Measurements from ENCODE around the gene TSSC4. TPM values are rescaled to one million over a fixed set of nuclear protein-coding genes. Genes with fewer than 3 reads are reported as not detected.

The TSSC4 gene
- total RNA-seq, 1 donor from 2014 or later: 48.4 TPM

- no peak for TF ChIP-seq CTCF (IDR thresholded peaks at IDR 0.05; ENCODE audit: unreplicated experiment)
- peaks cover 8% of the 10 kb centered on the region for H3K27me3 Mint-ChIP-seq (ENCODE audit: unreplicated experiment)
- DNase-seq (ENCODE audit: low spot score): no peak
- H3K4me1 Mint-ChIP-seq (ENCODE audit: unreplicated experiment): no peaks in the 10 kb centered on the region
- no peak overlapping the region for H3K27ac Mint-ChIP-seq (ENCODE audit: unreplicated experiment)
- H3K4me3 Mint-ChIP-seq (ENCODE audit: unreplicated experiment): no peak overlapping the region
- H3K36me3 Mint-ChIP-seq (ENCODE audit: low read depth, unreplicated experiment): no peaks in the 10 kb centered on the region
- H3K9me3 Mint-ChIP-seq (ENCODE audit: unreplicated experiment): no peaks in the 10 kb centered on the region
Measured at GRCh38 chr11:2434506-2435255, 34.1 kb downstream of the TSSC4 start.

GRCh38 chr11:2435288-2436012 is 34.9 kb downstream of the TSSC4 start:
- DNase-seq (ENCODE audit: low spot score): no peak
- no peaks in the 10 kb centered on the region for H3K9me3 Mint-ChIP-seq (ENCODE audit: unreplicated experiment)
- no peak overlapping the region for H3K4me3 Mint-ChIP-seq (ENCODE audit: unreplicated experiment)
- peaks cover 8% of the 10 kb centered on the region for H3K27me3 Mint-ChIP-seq (ENCODE audit: unreplicated experiment)
- no peak overlapping the region for H3K27ac Mint-ChIP-seq (ENCODE audit: unreplicated experiment)
- H3K4me1 Mint-ChIP-seq (ENCODE audit: unreplicated experiment): no peaks in the 10 kb centered on the region
- no peaks in the 10 kb centered on the region for H3K36me3 Mint-ChIP-seq (ENCODE audit: low read depth, unreplicated experiment)
- no peak for TF ChIP-seq CTCF (IDR thresholded peaks at IDR 0.05; ENCODE audit: unreplicated experiment)

GRCh38 chr11:2436013-2436520 is 35.5 kb downstream of the TSSC4 start:
- no peak for DNase-seq (ENCODE audit: low spot score)
- no peak overlapping the region for H3K4me3 Mint-ChIP-seq (ENCODE audit: unreplicated experiment)
- H3K4me1 Mint-ChIP-seq (ENCODE audit: unreplicated experiment): no peaks in the 10 kb centered on the region
- H3K9me3 Mint-ChIP-seq (ENCODE audit: unreplicated experiment): no peaks in the 10 kb centered on the region
- no peaks in the 10 kb centered on the region for H3K36me3 Mint-ChIP-seq (ENCODE audit: low read depth, unreplicated experiment)
- H3K27me3 Mint-ChIP-seq (ENCODE audit: unreplicated experiment): peaks cover 8% of the 10 kb centered on the region
- H3K27ac Mint-ChIP-seq (ENCODE audit: unreplicated experiment): no peak overlapping the region
- no peak for TF ChIP-seq CTCF (IDR thresholded peaks at IDR 0.05; ENCODE audit: unreplicated experiment)

GRCh38 chr11:2436521-2437031 is 36.0 kb downstream of the TSSC4 start:
- Mint-ChIP-seq H3K4me3 (ENCODE audit: unreplicated experiment) (no peak overlapping the region), H3K9me3 (ENCODE audit: unreplicated experiment) (no peaks in the 10 kb centered on the region), H3K36me3 (ENCODE audit: low read depth, unreplicated experiment) (no peaks in the 10 kb centered on the region), H3K27me3 (ENCODE audit: unreplicated experiment) (peaks cover 8% of the 10 kb centered on the region), H3K4me1 (ENCODE audit: unreplicated experiment) (no peaks in the 10 kb centered on the region), H3K27ac (ENCODE audit: unreplicated experiment) (no peak overlapping the region)
- no peak for DNase-seq (ENCODE audit: low spot score)
- no peak for TF ChIP-seq CTCF (IDR thresholded peaks at IDR 0.05; ENCODE audit: unreplicated experiment)

All from endothelial cell (in vitro differentiated cells).